AG04449 (cell line): Measurements from ENCODE around the gene PRKCZ.

Source experiments
- CTCF ChIA-PET: fragments of 350-600 bp; formaldehyde crosslinking; extraction: SDS; loops from one replicate; lab custom pipeline; 2021; ENCODE audit warnings: antibody characterized with exemption; lab: Yijun Ruan, JAX
- POLR2A ChIA-PET: fragments of 400-600, 350-600 bp; formaldehyde crosslinking; extraction: SDS; loops from one replicate; lab custom pipeline; 2020; ENCODE audit warnings: antibody characterized with exemption, inconsistent platforms; lab: Yijun Ruan, JAX
- DNase-seq: peaks from one replicate; pipeline ENCODE4 v3.0.0-alpha.2; 2010; ENCODE audit warnings: low read depth, low spot score
- H3K4me3 ChIP-seq: 2 replicates; pipeline ENCODE4 v1.5.1; 2011; ENCODE audit warnings: low read depth, mild to moderate bottlenecking, control low read depth, low read length
- TF ChIP-seq, protein P1 (sequence below): IDR thresholded peaks from one replicate; pipeline ENCODE4 v1.5.1; 2011; ENCODE audit warnings: mild to moderate bottlenecking, moderate library complexity, low read length, control low read depth, inconsistent platforms; ENCODE audit not compliant: insufficient read depth; ENCODE audit errors: missing control alignments

PRKCZ gene

DNA sequence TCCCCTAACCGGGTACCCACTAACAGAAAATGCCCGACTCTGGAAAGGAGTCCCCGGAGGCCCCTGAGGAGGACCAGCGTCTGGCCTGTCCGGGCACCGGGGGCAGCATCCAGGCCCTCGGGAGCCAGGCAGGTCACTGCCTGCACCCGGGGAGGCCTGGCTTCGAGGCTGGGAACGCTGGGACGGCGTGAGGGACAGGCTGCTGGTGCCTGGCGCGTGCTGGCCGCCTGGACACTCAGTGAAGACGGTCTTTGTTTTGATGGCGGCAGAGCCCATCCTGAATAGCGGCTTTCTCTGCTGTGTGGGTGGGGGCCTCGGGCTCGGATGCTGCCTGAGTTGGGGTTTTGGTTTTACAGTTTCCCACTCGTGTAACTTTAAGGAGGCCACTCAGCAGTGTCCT is 37.6 kb downstream of the PRKCZ start:
- POLR2A ChIA-PET: no interaction called here
- no peak overlapping the region for H3K4me3 ChIP-seq
- DNase-seq: no peak
- TF ChIP-seq, protein P1, sequence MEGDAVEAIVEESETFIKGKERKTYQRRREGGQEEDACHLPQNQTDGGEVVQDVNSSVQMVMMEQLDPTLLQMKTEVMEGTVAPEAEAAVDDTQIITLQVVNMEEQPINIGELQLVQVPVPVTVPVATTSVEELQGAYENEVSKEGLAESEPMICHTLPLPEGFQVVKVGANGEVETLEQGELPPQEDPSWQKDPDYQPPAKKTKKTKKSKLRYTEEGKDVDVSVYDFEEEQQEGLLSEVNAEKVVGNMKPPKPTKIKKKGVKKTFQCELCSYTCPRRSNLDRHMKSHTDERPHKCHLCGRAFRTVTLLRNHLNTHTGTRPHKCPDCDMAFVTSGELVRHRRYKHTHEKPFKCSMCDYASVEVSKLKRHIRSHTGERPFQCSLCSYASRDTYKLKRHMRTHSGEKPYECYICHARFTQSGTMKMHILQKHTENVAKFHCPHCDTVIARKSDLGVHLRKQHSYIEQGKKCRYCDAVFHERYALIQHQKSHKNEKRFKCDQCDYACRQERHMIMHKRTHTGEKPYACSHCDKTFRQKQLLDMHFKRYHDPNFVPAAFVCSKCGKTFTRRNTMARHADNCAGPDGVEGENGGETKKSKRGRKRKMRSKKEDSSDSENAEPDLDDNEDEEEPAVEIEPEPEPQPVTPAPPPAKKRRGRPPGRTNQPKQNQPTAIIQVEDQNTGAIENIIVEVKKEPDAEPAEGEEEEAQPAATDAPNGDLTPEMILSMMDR: no peak
- CTCF ChIA-PET: interaction anchor here (1.5 kb wide), 1 partner anchor 87 kb away, joined by 5 read pairs; no protein-coding TSS in a partner anchor

DNA sequence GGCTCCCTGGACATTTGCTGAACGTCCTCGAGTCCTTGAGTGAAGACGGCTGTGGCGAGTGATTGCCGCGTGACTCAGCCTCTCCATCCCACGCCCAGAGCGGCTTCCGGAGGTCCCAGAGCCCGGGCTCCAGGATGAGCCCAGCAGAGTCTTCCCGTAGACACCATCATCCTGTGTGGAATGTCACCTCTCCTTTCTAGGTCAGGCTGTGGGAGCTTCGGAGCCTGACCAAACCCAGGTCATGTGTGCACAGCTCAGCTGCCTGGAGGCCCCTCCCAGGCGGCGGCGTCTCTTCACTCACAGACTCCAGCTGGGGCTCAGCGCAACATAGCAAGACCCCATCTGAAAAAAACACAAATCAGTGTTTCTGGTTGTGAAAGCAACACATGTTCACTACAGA is 38.2 kb downstream of the PRKCZ start:
- TF ChIP-seq, protein P1: no peak
- DNase-seq: no peak
- no peak overlapping the region for H3K4me3 ChIP-seq
- POLR2A ChIA-PET: no interaction called here
- CTCF ChIA-PET: interaction anchor here (1.1 to 1.5 kb wide), 4 partner anchors 15 to 86 kb away, joined by 4 to 7 read pairs (median 5); no protein-coding TSS in a partner anchor

DNA sequence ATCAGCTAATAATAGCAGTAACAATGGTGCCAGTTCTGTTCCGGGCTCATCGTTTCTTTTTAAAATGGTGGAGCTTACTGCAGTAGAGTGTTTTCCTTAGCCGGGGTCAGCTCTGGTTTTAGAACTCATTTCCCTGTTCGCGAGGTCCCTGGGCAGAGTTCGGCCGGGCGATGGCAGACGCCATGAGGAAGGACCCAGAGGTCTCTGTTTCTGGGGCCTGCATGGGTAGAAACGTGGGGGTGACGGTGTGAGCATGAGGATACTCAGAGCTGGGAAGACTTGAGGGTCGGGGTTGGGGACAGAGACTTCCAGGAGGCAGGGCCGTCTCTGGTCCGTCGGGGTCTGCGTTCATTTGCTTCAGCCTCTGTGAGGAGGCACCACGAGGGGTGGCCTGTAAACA is 38.8 kb downstream of the PRKCZ start:
- TF ChIP-seq, protein P1: no peak
- H3K4me3 ChIP-seq: no peak overlapping the region
- CTCF ChIA-PET: interaction anchor here (1.1 to 1.5 kb wide), 4 partner anchors 16 to 86 kb away, joined by 4 to 7 read pairs (median 5); no protein-coding TSS in a partner anchor
- POLR2A ChIA-PET: no interaction called here
- no peak for DNase-seq

DNA sequence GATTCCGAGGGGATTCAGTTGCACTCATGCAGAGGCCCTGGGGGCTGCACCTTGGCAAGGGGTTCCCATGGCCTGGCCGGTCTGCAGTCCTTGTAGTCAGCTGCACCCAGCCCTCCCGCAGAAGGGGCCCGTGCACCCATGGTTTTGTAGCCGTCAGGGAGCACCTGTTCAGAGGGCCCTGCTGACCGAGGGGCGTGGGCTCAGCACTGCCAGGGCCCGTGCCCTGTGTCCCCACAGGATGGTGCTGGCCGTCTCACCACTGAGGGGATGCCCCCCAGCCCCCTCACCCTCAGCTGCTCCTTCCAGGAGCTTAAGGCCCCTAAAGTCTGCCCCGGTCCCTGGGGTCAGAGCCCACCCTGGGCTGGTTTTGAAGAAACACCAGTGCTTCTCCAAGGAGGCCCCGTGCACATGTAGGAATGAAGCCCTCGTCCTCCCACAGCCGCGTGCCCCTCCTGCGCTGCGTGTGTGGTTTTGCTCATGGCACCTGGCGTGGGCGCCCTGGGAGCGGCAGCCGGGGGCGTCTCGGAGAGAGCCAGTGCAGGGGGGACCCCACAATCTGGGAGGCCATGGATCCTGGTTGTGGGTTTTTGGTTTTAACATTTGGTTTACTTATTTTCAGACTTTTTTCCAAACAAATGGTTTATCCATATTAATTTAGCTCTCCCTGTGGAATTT is 40.1 kb downstream of the PRKCZ start:
- POLR2A ChIA-PET: no interaction called here
- CTCF ChIA-PET: interaction anchor here (0.9 to 1.9 kb wide), 7 partner anchors 13 to 94 kb away, joined by 3 to 10 read pairs (median 3); no protein-coding TSS in a partner anchor
- no peak overlapping the region for H3K4me3 ChIP-seq
- DNase-seq: no peak
- TF ChIP-seq, protein P1: no peak

DNA sequence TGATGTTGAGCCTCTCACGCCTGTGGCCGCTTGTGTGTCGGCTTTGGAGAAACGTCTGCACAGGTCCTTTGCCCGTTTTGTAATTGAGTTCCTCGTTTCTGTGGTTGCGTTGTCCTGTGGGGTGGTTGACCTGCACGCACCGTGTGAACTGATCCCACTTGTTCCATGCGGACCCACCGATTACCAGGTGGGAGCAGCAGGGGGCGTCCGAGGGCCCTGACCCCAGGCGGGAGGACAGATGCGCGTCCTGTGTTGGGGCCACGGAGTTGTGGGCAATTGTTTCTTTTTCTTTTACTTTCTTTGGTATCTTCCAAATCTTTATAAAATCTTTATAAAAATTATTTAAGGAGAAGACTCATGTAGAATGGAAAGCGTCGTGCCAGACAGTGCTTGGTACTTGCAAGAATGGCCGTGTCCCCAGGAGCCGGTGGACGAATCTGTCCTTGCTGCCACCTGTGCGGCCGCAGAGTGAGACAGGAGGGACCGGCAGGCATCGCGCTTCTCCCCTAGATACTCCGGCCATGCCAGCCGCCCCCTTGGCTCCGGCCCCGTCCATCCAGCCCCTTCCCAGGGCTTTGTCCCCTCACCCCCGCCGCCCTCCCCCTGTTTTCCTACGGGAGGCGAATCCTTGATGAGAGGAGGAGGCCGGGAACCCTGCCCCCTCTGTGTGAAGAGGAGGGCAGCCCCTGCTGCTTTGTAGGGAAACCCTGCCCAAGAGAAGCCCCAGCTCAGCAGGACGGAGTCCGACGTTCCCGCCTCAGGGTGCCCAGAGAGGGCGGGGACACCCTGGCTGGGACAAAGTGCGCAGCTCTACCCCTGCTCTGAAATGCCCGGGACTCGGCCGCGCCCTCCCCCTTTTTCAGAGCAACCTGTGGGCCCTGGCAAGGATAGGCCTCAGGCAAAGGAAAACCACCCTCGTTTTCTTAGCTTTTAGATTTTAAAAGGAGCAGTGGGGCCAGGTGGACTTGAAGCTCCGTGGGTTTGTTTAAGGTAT is 41.7 kb downstream of the PRKCZ start:
- DNase-seq: no peak
- POLR2A ChIA-PET: no interaction called here
- H3K4me3 ChIP-seq: no peak overlapping the region
- CTCF ChIA-PET: interaction anchor here (0.7 to 2.5 kb wide), 5 partner anchors 14 to 83 kb away, joined by 4 to 19 read pairs (median 5); no protein-coding TSS in a partner anchor
- TF ChIP-seq, protein P1: peak; percentile 73

GRCh38 chr1:2093055-2093454 is 42.8 kb downstream of the PRKCZ start:
- H3K4me3 ChIP-seq: no peak overlapping the region
- DNase-seq: no peak
- ChIA-PET CTCF (interaction anchor here (1.0 to 2.5 kb wide), 4 partner anchors 15 to 81 kb away, joined by 3 to 19 read pairs (median 5); no protein-coding TSS in a partner anchor), POLR2A (no interaction called here)
- TF ChIP-seq, protein P1: no peak
